Mesenchymal stem cell (in vitro differentiated cells and primary cell): ENCODE measurements around the gene METTL26.

Experiments
- DNase-seq: peaks from one replicate; pipeline ENCODE4 v3.0.0-alpha.2; 2013
- H2AFZ ChIP-seq: one replicate; pipeline ENCODE4 v1.6.1; 2013; ENCODE audit warnings: low read depth, mild to moderate bottlenecking, control low read depth, inconsistent platforms, low read length, moderate library complexity
- H2AK5ac ChIP-seq: 2 replicates; pipeline ENCODE4 v1.6.1; 2013; ENCODE audit warnings: low read length, moderate library complexity, mild to moderate bottlenecking, inconsistent platforms; ENCODE audit not compliant: severe bottlenecking
- H2BK120ac ChIP-seq: one replicate; pipeline ENCODE4 v1.6.1; 2013; ENCODE audit warnings: low read depth, mild to moderate bottlenecking, inconsistent platforms, low read length, moderate library complexity
- H2BK12ac ChIP-seq, 2 experiments: one replicate each; pipeline ENCODE4 v1.6.1; 2013; ENCODE audit warnings: inconsistent platforms in 2 of 2, low read length in 2 of 2, mild to moderate bottlenecking in 2 of 2, moderate library complexity in 2 of 2, control low read depth in 1 of 2
- H2BK15ac ChIP-seq: one replicate; pipeline ENCODE4 v1.6.1; 2013; ENCODE audit warnings: mild to moderate bottlenecking, low read depth, inconsistent platforms; ENCODE audit not compliant: poor library complexity, severe bottlenecking
- H2BK5ac ChIP-seq: 2 replicates; pipeline ENCODE4 v1.6.1; 2013; ENCODE audit warnings: low read depth, mild to moderate bottlenecking, low read length, control low read depth, inconsistent platforms; ENCODE audit not compliant: poor library complexity, severe bottlenecking
- H3K14ac ChIP-seq, 2 experiments: one replicate each; pipeline ENCODE4 v1.6.1; 2013; ENCODE audit warnings: inconsistent platforms in 2 of 2, low read length in 2 of 2, control low read depth in 1 of 2, mild to moderate bottlenecking in 1 of 2, moderate library complexity in 1 of 2
- H3K18ac ChIP-seq, 2 experiments: one replicate each; pipeline ENCODE4 v1.6.1; 2013; ENCODE audit warnings: inconsistent platforms in 2 of 2, low read length in 2 of 2, control low read depth in 1 of 2, low read depth in 1 of 2, mild to moderate bottlenecking in 1 of 2
- H3K23ac ChIP-seq, 2 experiments: one replicate each; pipeline ENCODE4 v1.6.1; 2013; ENCODE audit warnings: inconsistent platforms in 2 of 2, low read length in 2 of 2, mild to moderate bottlenecking in 2 of 2, moderate library complexity in 2 of 2, control low read depth in 1 of 2
- H3K27ac ChIP-seq: 2 replicates; pipeline ENCODE4 v1.5.1; 2013; ENCODE audit warnings: mild to moderate bottlenecking, moderate library complexity, low read length, control low read depth, inconsistent platforms; ENCODE audit not compliant: poor library complexity, severe bottlenecking
- H3K27me3 ChIP-seq, 2 experiments: 2 replicates each; pipeline versions ENCODE4 v1.6.1 to v1.7.0; 2013; ENCODE audit warnings: low read length in 2 of 2, mild to moderate bottlenecking in 2 of 2, moderate library complexity in 2 of 2, control low read depth in 1 of 2, inconsistent platforms in 1 of 2; ENCODE audit not compliant: control insufficient read depth in 1 of 2, insufficient read depth in 1 of 2
- H3K36me3 ChIP-seq, 2 experiments: 2 replicates each; pipeline versions ENCODE4 v1.6.1 to v1.7.0; 2013; ENCODE audit warnings: low read length in 2 of 2, control low read depth in 1 of 2, inconsistent platforms in 1 of 2, low read depth in 1 of 2, mild to moderate bottlenecking in 1 of 2; ENCODE audit not compliant: insufficient read depth in 2 of 2, control insufficient read depth in 1 of 2
- H3K4ac ChIP-seq, 2 experiments: one replicate each; pipeline ENCODE4 v1.6.1; 2013; ENCODE audit warnings: inconsistent platforms in 2 of 2, low read length in 2 of 2, mild to moderate bottlenecking in 2 of 2, moderate library complexity in 2 of 2, control low read depth in 1 of 2, low read depth in 1 of 2
- H3K4me1 ChIP-seq: 2 replicates; pipeline ENCODE4 v1.6.1; 2013; ENCODE audit warnings: low read depth, low read length, control low read depth; ENCODE audit not compliant: control insufficient read depth, insufficient read depth
- H3K4me2 ChIP-seq: 2 replicates; pipeline ENCODE4 v1.6.1; 2013; ENCODE audit warnings: low read length, mild to moderate bottlenecking, inconsistent platforms; ENCODE audit not compliant: poor library complexity, severe bottlenecking
- H3K4me3 ChIP-seq, 2 experiments: 2 replicates each; pipeline versions ENCODE4 v1.5.1 to v1.7.0; 2013; ENCODE audit warnings: low read length in 2 of 2, mild to moderate bottlenecking in 2 of 2, control low read depth in 1 of 2, low read depth in 1 of 2; ENCODE audit not compliant: insufficient read depth in 1 of 2
- H3K79me1 ChIP-seq: replicated peaks from 2 replicates; pipeline ENCODE4 v1.6.1; 2013; ENCODE audit warnings: mild to moderate bottlenecking, control low read depth, low read length, inconsistent platforms; ENCODE audit not compliant: poor library complexity, severe bottlenecking
- H3K9ac ChIP-seq: 2 replicates; pipeline ENCODE4 v1.7.0; 2013; ENCODE audit warnings: mild to moderate bottlenecking, low read length, moderate library complexity
- H3K9me3 ChIP-seq: 2 replicates; pipeline ENCODE4 v1.7.0; 2013; ENCODE audit warnings: mild to moderate bottlenecking, low read length; ENCODE audit not compliant: control insufficient read depth
- H4K8ac ChIP-seq: one replicate; pipeline ENCODE4 v1.6.1; 2013; ENCODE audit warnings: inconsistent platforms, mild to moderate bottlenecking, low read length, moderate library complexity
- H4K91ac ChIP-seq: one replicate; pipeline ENCODE4 v1.6.1; 2013; ENCODE audit warnings: mild to moderate bottlenecking, low read length, inconsistent platforms
- WGBS: methylation state at CpG from one replicate; pipeline ENCODE4 v1.1.7; 2013; ENCODE audit warnings: mixed read lengths; 5-methylcytosine and 5-hydroxymethylcytosine counted together

The METTL26 gene

GRCh38 chr16:632486-633335, 3.4 kb downstream of the METTL26 start:
- DNase-seq = no peak
- Histone ChIP-seq H2AFZ (no peak overlapping the region), H2BK5ac (no peak overlapping the region), H3K9ac (no peak overlapping the region), H3K4ac (no peak overlapping the region), H4K91ac (peak overlapping the region; percentile 45), H3K4me1 (peaks cover 56% of the 10 kb centered on the region), H2BK12ac (no peak overlapping the region), H3K18ac (no peak overlapping the region), H3K4me3 (no peak overlapping the region), H3K14ac (no peak overlapping the region), H2BK120ac (no peak overlapping the region), H2AK5ac (no peak overlapping the region), H4K8ac (no peak overlapping the region), H3K36me3 (peaks cover 8 to 51% of the 10 kb centered on the region in 2 experiments), H2BK15ac (no peak overlapping the region), H3K23ac (no peak overlapping the region), H3K4me2 (no peak overlapping the region), H3K27me3 (no peaks in the 10 kb centered on the region), H3K27ac (no peak overlapping the region), H3K79me1 (peaks cover 19% of the 10 kb centered on the region), H3K9me3 (no peaks in the 10 kb centered on the region)
- 96% methylated on average over 66 of the region's 67 CpGs for WGBS

- no peak overlapping the region for H3K4ac ChIP-seq
- no peak overlapping the region for H3K4me2 ChIP-seq
- H2BK120ac ChIP-seq = no peak overlapping the region
- no peaks in the 10 kb centered on the region for H3K27me3 ChIP-seq
- H3K79me1 ChIP-seq = peaks cover 19% of the 10 kb centered on the region
- no peak overlapping the region for H2BK15ac ChIP-seq
- H2AK5ac ChIP-seq = no peak overlapping the region
- no peak overlapping the region for H4K8ac ChIP-seq
- no peak overlapping the region for H3K27ac ChIP-seq
- H3K36me3 ChIP-seq = peaks cover 8 to 57% of the 10 kb centered on the region in 2 experiments
- peak overlapping the region; percentile 73 for H4K91ac ChIP-seq
- H3K4me3 ChIP-seq = no peak overlapping the region
- no peak overlapping the region for H3K18ac ChIP-seq
- no peak overlapping the region for H2BK12ac ChIP-seq
- H3K9me3 ChIP-seq = no peaks in the 10 kb centered on the region
- no peak overlapping the region for H2BK5ac ChIP-seq
- peaks cover 58% of the 10 kb centered on the region for H3K4me1 ChIP-seq
- no peak for DNase-seq
- no peak overlapping the region for H3K14ac ChIP-seq
- H3K23ac ChIP-seq = no peak overlapping the region
- no peak overlapping the region for H3K9ac ChIP-seq
- WGBS = 73% methylated on average over 8 of the region's 9 CpGs
- no peak overlapping the region for H2AFZ ChIP-seq
Measured at GRCh38 chr16:631808-632358, 4.2 kb downstream of the METTL26 start.

- Histone ChIP-seq H3K4ac (peak within 1 kb of the TSS; percentile 84 to 94), H3K14ac (peak within 1 kb of the TSS in 1 of 2 experiments; percentile 86), H3K23ac (no peak within 1 kb of the TSS), H4K91ac (peak within 1 kb of the TSS; percentile 95), H2BK12ac (peak within 1 kb of the TSS; percentile 92 to 96), H3K4me3 (peak within 1 kb of the TSS in 1 of 2 experiments; percentile 26), H3K79me1 (peaks cover 19% of the 10 kb centered on the region), H3K27ac (no peak within 1 kb of the TSS), H2BK15ac (peak within 1 kb of the TSS; percentile 55), H4K8ac (peak within 1 kb of the TSS; percentile 90), H2AFZ (peak within 1 kb of the TSS; percentile 2), H3K9me3 (no peaks in the 10 kb centered on the region), H3K18ac (peak within 1 kb of the TSS; percentile 76 to 87), H2BK5ac (no peak within 1 kb of the TSS), H3K27me3 (no peaks in the 10 kb centered on the region), H3K4me2 (peak within 1 kb of the TSS; percentile 10), H3K36me3 (peaks cover 8 to 63% of the 10 kb centered on the region in 2 experiments), H3K9ac (peak within 1 kb of the TSS; percentile 38), H2BK120ac (peak within 1 kb of the TSS; percentile 27), H3K4me1 (peaks cover 64% of the 10 kb centered on the region), H2AK5ac (peak within 1 kb of the TSS; percentile 49)
- 9% methylated on average over 23 of the region's 23 CpGs for WGBS
- DNase-seq = no peak
Measured at GRCh38 chr16:630815-631405, 5.2 kb downstream of the METTL26 start, which contains the start of gene WFIKKN1. Gene WFIKKN1, plus strand, starts transcription at chr16:630985. Its CDS starts 269 bp downstream, at chr16:631254.
